NCI-H526 treated with DMSO at 0.1 percent for 48 hours (cell line): ENCODE measurements around the gene MTOR.

Experiments used
- DNase-seq: peaks from one replicate; lab custom pipeline; 2025; lab: John Stamatoyannopoulos, UW

Gene MTOR

DNA sequence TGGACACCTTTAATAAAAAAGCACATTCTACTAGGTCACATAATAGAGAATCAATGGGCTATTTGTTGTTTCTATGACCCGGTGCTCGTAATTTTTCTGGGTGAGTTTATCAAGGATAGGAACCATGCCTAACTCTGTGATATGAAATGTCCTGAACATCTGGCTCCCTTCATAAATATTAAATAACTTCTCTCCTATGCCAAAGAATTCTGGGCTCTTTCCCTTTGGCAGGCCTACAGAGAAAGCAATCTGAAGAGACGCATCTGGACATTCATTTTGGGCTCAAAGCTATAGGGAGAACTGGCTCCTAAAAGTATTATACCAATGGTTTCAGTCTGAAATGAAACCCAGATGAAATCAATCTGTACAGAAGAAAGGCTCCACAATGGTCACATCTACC lies 112.0 kb downstream of the MTOR start:
- no peak for DNase-seq

DNA sequence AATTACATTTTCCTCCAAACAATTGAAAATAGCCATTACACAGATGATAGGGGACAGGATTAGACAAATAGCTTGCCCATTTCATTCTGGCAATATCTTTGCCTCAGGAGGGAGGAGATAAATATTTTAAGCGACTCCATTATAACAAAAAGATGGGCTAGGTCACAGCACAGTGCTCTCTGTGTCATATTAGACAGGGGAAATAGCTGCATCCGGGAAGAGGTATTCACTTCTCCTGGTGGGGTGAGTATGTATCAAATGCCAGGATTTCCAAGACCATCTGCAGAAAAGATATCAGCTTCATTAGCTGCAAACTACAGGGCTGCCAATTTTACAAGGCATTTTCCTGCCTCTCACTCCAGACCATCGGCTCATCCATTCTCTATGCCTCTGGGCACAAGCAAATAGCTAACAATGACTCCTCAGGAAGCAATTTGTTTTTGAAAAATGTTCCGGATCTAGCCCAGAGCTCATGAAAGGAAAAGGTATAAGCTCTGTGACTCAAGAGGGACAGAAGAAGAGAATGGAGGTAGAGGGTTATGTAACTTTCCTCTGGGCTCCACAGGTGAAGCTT lies 115.1 kb downstream of the MTOR start:
- DNase-seq: no peak

DNA sequence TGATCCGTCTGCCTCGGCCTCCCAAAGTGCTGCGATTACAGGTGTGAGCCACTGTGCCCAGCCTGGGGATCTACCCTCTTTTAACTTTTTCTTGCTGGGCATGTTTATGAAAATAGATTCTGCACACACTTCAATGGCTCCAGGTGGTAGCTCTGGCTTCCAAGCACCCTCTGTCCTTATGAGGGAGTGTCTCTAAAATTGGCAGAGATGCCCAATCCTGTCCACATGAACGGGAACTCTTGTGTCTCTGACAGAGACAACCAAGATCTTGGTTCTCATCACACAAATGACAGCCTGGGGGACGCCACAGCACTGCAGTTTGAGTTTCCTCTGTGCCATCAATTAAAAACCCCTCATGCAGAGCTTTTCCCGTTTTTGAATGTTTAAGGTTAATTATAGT lies 116.6 kb downstream of the MTOR start:
- DNase-seq: no peak

DNA sequence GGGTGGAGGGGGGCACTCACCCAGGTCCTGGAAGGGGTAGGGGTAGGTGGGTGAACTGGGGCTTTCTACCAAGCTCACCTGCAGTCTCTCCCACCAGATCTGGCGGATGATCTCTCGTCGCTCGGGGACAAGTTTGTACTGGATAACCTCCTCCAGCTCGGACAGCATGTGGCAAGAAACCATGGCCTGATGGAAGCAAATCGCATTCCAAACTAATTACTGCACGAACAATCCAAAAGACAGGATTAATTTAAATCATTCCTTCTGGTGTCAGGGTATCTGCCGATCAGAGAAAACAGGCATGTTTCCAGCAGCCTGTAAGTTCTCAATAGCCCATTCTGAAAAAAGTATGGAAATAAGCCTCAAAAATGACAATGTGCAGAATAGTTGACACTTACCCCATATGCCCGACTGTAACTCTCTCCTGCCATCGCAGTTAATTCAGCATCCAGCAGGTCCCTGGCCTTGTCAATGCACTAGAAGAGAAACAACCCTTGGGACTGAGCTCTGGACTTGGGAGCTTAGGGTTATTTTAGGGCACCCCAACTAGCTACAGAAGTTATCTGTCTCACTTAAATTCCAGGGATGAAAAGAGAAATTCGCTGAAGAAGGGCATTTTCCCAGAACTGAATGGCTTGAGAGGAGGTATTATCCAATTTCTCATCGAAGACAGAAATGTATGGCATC lies 117.6 kb downstream of the MTOR start:
- DNase-seq: no peak

DNA sequence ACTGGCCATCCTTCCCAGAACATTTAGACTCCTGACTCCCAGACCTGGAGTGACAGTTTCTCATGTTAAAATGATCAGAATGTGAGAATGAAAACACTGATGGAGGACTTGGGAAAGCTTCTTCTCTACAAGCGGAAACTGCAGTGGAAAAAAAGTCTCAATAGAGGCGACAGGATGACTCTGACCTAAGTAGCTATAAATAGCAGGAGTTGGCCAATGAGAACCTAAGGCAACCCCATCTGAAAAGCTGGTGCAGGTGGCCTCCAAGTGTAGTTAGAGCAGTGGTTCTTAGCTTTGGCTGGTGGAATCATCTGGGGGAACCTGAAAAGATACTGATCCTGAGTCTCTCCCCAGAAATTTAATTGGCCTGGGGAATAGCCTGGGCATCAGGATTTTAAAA lies 118.4 kb downstream of the MTOR start:
- no peak for DNase-seq

DNA sequence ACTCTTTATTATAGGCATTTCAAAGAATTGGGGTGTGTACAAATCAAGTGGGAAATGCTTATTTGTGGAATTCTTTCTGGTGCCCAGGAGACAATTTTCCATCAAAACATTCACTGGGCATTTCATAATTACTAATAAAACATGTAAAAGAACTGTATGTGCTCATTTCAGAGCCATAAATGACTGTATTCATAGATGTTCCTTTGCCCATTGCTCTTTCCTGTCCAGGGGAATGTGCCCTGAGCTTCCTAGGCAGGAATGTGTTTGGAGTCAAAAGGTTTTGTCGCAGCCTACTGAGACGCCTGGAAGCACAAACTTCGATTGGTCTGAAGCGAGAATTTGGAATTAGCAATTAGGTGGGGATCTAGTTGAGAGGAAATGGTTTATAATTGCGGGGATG lies 119.0 kb downstream of the MTOR start:
- no peak for DNase-seq

DNA sequence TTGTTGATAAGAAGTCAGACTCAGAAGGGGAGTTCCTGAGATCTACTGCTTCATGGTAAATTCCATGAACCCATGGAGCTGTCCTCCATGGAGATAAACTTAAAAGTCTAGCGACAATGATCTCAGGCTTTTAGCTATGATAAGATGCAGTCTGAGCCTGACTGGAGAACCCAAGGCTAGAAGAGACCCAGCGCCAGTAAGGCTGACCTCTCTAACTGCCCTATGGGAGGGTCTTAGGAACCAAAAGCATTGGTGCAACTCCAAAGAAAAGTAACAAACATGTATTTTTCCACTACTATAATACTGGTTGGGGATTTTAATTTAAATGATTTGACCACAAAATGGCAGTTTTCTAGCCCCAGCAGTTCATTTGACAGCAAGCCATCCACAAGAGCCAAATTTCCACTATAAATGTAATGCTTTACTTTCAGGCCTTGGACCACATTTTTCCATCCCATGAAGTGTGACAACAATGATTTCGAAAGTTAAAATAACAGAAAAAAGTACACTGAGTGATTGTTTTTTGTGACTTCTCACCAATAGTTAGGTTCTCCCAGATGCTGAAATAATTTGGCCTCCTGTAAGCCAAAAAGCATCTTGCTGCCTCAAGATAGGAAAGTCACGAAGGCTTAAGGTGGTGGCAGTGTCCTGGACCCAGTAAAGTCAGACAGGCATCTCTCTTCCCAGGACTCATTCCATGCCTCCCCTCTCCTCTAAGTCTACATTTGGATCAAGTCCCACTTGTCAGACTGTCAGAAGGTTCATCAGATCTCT lies 119.5 kb downstream of the MTOR start:
- DNase-seq: no peak

DNA sequence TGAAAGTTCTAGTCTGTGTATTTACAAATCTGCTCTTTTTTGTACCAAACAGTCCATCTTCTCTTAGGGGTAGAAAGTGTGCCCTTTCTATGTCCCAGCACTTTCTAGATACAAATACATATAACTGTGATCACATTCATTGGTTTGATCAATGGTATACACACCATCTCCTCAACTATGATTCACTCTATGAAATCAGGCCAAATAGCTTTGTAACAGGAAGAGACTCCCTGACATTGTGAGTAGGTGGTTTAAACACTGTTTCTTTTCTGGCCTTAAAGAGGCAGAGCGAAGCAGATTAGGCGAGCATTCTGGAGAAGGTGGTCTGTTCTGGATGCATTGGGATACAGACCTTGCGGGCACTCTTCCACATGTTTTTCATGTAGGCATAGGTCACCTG lies 123.4 kb downstream of the MTOR start:
- DNase-seq: no peak

DNA sequence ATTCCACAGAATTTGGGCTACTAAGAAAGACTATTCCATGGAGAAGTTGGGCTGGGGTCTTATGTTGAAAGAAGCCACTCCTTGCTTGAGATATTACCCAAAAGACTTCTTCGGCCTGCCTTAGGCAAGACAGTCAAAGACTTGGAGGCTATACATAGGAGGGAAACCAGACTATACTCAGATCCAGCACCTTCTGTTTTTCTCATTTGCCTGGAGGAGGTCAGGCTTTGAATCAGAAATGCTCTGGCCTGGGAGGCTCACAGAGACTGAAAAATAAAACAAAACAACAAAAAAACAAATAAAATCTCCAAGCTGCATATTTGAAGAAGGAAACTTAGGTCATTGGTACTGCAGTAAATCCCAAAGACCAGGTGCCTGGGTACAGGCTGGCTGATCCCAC lies 124.3 kb downstream of the MTOR start:
- no peak for DNase-seq

DNA sequence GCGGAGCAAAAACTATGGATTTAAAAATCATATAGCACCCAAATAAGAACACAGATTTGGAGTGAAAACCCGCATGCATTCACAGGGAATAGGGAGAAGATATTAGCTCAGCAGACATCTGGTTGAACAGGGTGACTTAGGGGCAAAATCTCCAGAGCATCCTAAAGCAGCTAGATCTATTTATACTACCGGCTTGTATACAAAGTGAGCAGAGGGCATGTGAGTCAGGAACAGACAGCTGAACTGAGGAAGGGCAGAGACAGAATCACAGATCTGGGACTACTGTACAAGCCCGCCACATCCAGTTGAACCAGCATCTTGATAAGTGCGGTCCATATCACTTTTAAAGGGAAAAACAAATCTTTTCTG lies 127.5 kb downstream of the MTOR start:
- DNase-seq: no peak

DNA sequence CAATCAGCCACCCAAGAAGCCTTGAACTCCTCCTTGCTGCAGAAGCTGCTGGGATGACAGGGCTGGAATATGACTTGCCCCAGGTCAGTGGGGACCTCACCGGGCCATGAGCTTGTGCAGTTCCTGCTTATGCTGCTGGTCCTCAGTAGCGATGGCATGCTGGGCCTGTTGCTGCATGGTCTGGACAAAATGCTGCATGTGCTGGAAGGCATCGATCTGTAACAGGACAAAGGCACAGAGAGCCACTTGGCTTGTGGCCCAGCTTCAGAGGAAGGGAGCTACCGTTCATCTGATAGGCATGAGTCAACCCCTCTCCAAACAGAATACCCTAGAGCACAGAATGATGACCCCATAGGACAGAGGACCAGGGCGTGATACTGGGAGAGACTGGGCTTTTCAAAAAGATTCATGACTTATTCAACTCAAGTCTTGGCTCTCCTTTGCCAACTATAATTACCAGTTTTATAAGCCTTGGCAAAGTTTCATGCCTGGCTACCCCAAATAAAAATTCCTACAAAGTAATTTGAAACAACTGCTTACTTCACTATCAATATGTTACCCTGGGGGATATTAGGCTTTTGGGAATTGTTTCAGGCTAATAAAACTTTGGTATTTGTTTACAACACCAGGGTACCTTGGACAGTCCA lies 128.0 kb downstream of the MTOR start:
- no peak for DNase-seq

DNA sequence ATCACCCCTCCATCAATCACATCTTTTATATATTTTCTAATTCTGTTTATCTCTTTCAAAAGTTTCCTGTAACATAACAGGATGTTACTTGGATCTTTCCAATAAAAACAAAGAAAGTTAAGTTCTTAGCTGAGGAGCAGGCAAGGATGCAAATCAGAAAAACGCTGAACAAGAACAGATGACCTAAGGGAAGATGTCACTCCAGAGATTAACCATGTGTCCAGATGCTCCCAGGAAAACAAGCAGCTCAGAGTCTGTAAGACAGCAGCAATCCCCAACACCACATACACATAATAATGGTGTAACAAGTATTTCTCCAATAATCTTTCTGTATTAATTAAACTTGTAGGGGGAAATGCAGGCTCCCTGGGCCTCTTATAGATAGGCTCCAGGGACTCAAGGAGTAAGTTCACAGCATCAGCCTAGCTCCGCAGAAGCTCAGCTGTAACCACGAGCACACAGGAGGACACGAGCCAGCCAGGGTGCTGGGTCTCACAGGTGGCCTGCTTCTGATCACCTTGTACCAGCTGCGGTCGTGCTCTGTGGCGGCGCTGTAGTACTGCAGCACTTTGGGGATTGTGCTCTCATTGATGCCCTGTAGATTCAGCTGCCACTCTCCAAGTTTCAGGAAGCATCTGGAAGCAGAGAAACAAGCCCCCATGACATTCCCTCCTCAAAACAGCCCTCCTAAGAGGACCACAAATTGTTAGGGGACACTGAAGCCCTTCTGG lies 129.6 kb downstream of the MTOR start:
- no peak for DNase-seq

DNA sequence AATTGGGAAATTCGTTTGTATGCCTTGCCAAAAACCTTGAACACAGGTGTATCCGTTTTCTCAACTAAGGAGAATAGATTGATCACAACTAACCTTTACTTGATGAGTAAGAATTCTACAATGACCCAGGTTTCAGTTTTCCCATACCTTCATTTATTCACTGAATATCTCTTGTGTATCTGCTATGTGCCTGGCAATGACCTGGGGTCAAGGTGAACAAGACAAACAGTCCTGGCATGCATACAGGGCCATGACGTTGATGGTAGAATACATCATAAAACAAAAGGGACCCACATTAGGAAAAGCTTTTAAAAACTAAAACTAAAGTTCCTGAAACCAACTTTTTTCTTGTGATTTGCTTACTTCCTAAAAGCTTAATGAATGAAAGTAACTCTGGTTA lies 130.5 kb downstream of the MTOR start:
- DNase-seq: no peak

DNA sequence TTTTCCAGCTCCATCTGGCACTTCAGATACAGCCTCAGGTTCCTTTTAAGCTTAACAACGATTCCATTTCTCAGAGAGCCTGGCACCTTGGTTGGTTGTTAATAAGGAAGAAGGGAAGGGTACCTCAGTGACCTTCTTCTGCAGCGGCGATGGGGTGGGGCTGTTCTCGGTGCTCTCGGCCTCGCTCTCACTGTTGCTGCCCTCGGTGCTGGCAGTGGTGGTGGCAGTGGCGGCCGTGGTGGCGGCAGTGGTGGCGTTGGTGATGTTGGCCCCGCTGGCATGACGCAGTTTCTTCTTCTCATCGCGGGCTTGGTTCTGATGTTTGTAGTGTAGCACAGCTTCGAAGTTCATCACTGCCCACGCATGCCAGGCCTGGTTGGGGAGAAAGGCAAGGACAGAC lies 131.9 kb downstream of the MTOR start:
- no peak for DNase-seq

DNA sequence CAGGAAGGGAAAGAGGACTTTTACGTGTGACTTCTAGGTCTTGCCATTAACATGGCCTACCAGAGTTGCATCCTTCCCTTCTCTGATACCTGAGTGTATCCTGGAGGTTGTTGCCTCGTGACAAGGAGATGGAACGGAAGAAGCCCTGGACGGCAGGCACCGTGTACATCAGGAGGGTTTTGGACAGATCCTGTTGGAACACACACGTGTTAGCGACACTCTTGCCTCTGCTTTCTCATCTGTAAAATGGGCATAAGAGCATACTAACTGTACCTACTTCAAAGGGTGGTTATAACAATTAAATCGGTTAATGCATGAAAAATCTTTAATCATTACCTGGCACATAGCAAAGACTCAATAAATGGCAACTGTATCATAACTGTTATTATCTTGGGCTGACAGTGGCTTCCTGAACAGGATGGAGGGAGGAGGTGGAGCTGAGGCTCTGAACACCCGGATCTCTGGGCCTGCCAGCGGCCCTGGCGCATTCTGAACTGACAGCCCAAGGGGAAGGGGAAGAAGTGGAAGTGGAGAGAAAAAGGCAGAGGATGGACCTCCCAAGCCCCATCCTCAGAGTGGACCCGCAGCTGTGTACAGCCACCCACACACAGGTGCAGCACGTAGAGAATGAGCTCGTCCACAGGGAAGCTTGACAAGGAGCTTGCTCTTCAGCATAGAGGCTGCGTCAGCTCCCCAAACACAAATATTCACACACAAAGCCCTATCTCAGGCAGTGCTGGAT lies 132.5 kb downstream of the MTOR start:
- DNase-seq: no peak

DNA sequence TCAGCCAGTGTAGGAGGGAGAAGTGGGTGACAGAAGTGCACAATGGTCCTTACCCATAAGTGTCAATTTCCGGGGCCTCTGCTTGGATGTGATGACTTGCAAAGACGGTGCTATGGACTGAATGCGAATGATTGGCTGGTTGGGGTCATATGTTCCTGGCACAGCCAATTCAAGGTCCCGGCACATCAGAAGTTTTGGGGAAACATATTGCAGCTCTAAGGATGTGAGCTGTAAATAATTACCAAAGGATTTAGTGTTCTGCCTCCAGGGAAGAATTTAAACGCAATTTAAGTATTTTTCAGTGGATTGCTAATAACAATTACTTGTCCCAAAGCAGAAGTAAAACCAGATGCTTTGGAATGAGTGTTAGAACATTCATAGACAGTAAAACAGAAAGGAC lies 135.8 kb downstream of the MTOR start:
- no peak for DNase-seq

DNA sequence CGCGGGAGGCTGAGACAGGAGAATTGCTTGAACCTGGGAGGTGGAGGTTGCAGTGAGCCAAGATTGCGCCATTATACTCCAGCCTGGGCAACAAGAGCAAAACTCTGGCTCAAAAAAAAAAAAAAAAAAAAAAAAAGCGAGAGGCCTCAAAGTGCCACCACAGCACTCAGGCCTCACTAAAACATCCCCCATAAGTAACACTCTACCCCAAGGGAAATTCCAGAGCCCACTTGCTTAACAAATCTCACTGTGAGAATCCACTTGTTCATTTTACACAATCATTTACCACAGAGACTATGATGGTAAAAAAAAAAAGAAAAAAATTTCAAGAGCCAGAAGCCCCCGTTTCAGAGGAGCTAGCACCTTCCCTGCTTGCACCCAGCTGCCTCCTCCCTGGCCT lies 136.4 kb downstream of the MTOR start:
- no peak for DNase-seq

DNA sequence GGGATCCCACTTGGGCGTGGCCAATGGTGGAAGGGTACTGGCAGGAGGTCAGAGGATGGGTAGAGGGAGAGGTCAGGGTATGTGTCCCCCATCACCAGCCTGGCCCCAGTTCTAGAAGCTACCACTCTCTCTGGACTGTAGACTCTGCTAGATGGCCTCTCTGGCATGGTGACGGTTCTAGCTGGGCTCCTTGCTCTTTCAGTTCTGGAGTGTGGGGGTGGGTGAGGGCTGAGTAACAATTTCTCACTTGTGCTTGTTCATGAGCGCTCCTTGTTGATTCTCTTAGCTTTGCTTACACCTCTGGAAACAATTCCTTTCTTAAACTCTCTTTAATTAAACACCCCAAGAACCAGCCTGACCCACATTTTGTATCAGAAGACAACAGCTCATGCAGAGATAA lies 137.4 kb downstream of the MTOR start:
- DNase-seq: no peak

DNA sequence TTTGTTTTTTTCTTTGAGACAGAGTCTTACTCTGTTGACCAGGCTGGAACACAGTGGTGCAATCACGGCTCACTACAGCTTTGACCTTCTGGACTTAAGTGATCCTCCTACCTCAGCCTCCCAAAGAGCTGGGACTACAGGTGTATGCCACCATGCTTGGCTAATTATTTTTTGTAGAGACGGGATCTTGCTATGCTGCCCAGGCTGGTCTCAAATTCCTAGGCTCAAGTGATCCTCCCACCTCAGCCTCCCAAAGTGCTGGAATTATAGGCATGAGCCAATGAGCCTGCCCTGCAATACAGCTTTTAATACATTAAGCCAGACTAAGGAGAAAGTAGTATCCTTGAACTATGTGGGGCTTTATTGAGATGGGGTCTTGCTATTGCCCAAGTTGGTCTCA lies 146.0 kb downstream of the MTOR start:
- DNase-seq: no peak

DNA sequence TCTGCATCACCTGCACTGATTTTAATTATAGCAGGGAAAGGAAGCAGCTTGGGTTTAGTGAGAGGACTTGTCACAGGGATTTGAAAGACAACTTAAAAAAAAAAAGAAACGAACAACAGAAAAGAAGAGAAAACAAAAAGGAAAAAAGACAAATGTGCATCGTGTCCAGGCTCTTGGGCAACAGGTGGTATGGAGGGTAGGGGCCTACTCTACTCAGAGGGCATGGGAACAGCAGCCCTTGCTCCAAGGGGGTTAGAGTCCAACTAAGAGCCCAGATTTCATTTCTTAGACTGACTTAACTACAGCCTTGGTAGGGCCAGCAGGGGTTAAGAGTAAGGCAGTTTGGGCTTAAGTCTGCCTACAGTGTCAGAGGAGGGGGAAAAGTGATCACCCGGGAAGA lies 147.4 kb downstream of the MTOR start:
- DNase-seq: no peak

DNA sequence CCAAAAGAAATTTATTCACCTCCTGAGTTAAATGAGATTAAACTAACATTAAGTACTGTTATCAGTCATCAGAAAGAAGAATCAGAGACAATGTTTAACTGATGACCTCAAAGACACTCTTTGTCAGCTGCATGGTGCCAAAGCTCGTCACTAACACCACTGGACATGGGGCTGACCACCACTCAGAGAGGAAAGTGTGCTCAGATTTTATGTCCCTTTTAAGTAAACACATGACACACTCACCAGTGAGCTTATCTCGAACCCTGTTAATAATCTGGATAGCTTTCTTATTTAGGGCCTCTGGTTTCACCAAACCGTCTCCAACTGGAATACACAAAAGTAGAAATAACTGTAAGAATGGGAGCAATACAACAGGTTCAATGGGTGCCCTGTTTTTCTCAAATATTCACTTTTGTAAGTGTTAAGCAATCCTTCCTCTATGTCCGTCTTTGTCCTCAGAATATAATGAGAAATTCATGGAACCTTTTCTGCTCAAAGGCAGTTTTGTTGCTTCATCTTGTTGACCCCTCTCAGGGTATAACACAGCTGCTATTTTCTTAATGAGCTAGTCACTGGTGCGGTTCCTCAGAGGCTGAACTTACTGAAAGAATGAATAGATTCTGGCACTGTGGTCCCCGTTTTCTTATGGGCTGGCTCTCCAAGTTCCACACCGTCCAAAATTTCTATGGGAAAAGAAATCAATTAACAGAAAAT lies 153.1 kb downstream of the MTOR start:
- no peak for DNase-seq
